ENCODE results near the gene RBBP4.

RBBP4 gene

DNA sequence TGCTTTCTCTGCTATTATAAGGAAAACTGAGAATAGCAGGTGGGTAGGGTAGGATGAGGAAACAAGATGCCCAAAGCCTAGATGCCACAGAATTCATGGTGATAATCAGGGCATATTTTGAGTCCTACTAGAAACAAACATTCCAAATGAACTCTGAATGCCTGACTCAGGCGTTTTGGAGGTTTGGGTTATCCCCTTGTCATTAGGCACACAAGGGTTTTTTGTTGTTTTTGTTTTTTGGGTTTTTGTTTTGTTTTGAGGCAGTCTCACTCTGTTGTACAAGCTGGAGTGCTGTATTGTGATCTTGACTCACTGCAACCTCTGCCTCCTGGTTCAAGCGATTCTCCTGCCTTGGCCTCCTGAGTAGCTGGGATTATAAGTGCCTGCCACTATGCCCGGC is 32.4 kb downstream of the RBBP4 start:
- no peak for DNase-seq (ENCODE audit: low read depth)
- no peak overlapping the region for H3K4me3 ChIP-seq (ENCODE audit: low read length)
- TF ChIP-seq, protein P1, sequence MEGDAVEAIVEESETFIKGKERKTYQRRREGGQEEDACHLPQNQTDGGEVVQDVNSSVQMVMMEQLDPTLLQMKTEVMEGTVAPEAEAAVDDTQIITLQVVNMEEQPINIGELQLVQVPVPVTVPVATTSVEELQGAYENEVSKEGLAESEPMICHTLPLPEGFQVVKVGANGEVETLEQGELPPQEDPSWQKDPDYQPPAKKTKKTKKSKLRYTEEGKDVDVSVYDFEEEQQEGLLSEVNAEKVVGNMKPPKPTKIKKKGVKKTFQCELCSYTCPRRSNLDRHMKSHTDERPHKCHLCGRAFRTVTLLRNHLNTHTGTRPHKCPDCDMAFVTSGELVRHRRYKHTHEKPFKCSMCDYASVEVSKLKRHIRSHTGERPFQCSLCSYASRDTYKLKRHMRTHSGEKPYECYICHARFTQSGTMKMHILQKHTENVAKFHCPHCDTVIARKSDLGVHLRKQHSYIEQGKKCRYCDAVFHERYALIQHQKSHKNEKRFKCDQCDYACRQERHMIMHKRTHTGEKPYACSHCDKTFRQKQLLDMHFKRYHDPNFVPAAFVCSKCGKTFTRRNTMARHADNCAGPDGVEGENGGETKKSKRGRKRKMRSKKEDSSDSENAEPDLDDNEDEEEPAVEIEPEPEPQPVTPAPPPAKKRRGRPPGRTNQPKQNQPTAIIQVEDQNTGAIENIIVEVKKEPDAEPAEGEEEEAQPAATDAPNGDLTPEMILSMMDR (conservative IDR thresholded peaks at IDR 0.05; ENCODE audit: low read depth, low read length), result no peak

DNA sequence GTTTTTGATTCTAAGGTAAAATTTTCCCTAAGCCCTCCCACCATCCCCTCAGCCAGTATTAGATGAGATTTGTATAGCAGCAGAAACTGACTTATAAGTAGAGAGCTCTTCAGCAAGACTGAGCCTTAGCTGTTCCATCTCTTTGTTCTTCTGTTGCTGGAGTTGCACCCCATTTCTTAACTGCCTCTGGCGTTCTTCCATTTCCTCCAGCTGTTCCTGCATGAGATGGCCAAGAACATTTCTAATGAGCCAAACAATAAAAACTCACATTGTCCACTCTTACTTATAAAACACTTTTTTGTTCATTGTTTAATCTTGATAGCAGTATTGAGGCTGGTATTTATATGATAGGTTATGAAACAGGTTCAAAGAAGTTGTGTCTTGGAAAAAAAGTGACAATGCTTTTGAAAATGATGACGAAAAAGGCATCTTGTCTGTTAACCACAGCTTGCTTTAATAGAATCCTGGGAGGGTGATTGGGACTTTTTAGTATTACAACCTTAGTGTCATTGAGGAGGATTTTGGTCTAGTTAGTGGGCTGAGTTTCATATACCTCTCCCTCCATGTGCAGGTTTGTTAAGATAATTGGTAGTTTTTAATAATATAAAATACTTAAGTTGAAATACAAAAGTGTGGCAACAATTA is 33.3 kb downstream of the RBBP4 start:
- no peak overlapping the region for H3K4me3 ChIP-seq (ENCODE audit: low read length)
- TF ChIP-seq, protein P1 (conservative IDR thresholded peaks at IDR 0.05; ENCODE audit: low read depth, low read length), result no peak
- no peak for DNase-seq (ENCODE audit: low read depth)

DNA sequence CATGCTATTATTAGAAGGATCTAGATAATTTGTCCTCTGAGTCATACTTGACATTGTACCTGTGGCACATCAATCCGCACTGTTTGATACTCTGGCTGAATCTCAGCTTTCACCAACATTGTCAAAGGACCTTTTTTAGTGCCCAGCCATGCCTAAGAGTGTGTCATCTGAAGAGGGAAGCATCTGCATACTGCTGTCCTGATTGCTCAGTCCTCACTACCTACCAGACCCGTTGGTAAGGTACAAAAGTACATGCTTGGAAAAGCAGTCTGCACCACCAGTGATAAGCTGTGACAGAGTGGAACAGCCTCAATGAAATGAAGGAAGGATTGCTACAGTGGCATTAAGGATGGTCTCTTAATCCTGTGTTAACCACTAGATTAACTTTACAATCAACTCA is 34.5 kb downstream of the RBBP4 start:
- no peak overlapping the region for H3K4me3 ChIP-seq (ENCODE audit: low read length)
- no peak for DNase-seq (ENCODE audit: low read depth)
- TF ChIP-seq, protein P1 (conservative IDR thresholded peaks at IDR 0.05; ENCODE audit: low read depth, low read length), result no peak

DNA sequence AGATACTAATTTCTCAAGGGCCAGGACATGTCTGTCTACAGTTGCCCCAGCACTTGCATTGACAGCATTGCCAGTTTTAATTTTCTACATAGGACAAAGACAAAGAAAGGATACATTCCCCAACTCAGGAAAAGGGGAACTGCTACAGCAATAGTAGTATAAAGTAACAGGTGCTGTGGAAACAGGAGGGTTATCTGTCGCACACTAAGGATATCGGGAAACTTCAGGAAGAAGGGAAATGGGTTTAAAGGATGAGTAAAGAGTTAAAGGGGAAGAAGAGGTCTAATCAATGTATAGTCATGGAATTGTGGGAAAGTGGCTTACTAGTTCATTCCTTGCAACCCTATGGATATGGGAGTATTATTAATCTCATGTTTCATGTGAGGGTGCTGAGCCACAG is 35.4 kb downstream of the RBBP4 start:
- TF ChIP-seq, protein P1 (conservative IDR thresholded peaks at IDR 0.05; ENCODE audit: low read depth, low read length), result no peak
- no peak overlapping the region for H3K4me3 ChIP-seq (ENCODE audit: low read length)
- no peak for DNase-seq (ENCODE audit: low read depth)

DNA sequence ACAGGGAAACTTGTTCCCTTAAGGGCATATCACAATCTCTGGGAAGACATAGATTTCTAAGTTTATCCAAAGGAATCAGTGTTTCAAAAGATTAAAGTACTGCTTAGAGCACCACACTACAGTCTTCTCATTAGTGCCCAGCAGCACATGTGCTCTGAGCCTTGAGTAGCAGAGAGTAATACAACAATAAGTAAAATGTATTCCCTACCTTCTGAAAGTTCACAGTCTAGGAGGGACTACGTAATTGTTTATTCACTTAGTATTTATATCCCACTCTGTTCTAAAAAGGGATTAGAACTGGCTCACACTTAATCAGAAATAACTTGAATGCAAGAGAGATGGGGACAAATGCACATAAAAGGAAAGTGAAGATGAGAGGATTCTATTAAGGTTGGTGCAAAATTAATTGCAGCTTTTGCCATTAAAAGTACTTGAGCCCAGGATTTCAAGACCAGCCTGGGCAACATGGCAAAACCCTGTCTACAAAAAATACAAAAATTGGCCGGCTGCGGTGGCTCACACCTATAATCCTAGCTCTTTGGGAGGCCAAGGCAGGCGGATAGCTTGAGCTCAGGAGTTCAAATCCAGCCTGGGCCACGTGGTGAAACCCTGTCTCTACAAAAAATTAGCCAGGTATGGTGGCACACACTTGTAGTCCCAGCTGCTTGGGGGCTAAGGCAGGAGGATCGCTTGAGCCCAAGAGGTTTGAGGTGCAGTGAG is 42.6 kb downstream of the RBBP4 start:
- TF ChIP-seq, protein P1 (conservative IDR thresholded peaks at IDR 0.05; ENCODE audit: low read depth, low read length), result no peak
- H3K4me3 ChIP-seq (ENCODE audit: low read length), result no peak overlapping the region
- no peak for DNase-seq (ENCODE audit: low read depth)

DNA sequence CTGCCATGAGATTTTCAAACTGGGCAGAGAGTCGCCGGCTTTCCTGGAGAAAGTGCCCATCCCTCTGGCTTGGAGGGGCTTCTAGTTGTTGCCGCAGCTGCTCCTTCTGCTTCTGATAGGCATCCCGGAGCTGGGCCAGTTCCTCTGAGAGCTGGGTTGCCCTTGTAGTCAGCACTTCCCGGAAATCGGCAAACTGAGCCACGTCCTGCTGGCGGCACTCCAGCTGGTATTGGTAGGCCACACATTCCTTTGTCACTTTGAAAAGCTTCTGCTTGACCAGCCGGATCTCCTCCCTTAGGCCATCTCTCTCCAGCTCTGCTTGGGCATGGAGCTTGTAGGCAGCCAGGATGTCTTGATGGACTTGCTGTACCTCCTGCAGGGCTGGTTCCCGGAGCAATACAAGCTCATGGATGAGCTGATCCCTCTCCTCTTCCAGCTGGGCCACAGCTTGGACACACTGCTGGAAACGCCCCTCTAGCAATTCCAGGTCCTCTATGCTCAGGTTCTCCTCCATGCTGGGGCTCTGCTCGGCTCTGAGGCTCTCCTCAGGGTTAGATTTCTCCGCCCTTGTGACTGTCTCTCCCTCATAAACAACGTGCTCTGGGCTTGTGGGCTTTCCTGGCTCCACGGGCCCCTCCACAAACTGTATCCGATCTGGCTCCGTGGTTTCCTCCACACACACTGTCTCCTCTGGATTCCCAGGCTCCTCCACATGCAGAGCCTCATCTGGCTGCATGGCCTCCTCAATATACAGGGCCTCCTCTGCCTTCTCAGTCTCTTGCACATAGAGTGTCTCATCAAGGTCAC is 44.3 kb downstream of the RBBP4 start:
- TF ChIP-seq, protein P1 (conservative IDR thresholded peaks at IDR 0.05; ENCODE audit: low read depth, low read length), result no peak
- no peak overlapping the region for H3K4me3 ChIP-seq (ENCODE audit: low read length)
- no peak for DNase-seq (ENCODE audit: low read depth)
